ENCODE results near the gene MED26. TPM values are rescaled to one million over a fixed set of nuclear protein-coding genes. Genes with fewer than 3 reads are reported as not detected.
"Not testable (repeated sequence)": the region's sequence is repeated elsewhere in the genome, so short reads cannot be mapped to it uniquely, and the experiment has no call there.

MED26 gene
- total and polyA plus RNA-seq, 2 of the 13 experiments (the other 11 are each of a cell fraction or from before 2014, with no cell fraction given): 3.5 to 3.8 TPM

DNA sequence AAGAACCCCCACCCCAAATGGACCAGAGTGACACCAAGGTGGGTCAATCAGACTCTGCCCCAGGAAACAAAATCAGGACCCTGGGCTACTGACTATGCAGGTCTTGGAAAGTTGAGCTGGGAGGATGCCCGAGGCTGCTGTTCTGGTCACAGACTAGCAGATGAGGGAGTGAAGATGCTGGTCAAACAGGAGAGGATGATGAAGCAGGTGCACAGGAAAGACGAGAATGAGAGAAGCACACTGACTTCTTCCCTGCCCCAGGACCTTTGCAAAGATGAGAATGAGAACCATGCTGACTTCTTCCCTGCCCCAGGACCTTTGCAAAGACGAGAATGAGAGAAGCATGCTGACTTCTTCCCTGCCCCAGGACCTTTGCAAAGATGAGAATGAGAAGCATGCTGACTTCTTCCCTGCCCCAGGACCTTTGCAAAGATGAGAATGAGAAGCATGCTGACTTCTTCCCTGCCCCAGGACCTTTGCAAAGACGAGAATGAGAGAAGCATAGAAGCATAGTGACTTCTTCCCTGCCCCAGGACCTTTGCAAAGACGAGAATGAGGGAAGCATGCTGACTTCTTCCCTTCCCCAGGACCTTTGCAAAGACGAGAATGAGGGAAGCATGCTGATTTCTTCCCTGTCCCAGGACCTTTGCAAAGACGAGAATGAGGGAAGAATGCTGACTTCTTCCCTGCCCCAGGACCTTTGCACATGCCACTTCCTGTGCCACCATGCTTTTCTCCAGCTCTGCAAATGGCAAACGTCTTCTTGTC, 23.6 kb upstream of the MED26 start:
- POLR2A ChIA-PET; intact Hi-C loops (cut with micrococcal nuclease; ENCODE audit: unreplicated experiment); H3K4me3 ChIP-seq (replicated peaks in 1 of 3; ENCODE audit: insufficient read depth in 1 of 3, low read depth in 2 of 3, low read length in 3 of 3); H3K4me2 ChIP-seq (ENCODE audit: low read depth, low read length); H3K9ac ChIP-seq (ENCODE audit: insufficient read depth, low read depth, low read length); H3K27ac ChIP-seq (ENCODE audit: extremely low read length, insufficient read depth, low read length); H3K4me1 ChIP-seq (ENCODE audit: insufficient read depth, low read length); H3K9me3 ChIP-seq (ENCODE audit: low read length); in situ Hi-C loops (cut with HindIII; ENCODE audit: extremely low pct_ligation_motif_present, low pct_unique_long_range_greater_than_20kb); CTCF ChIA-PET (ENCODE audit: low intra/inter-chr PET ratio, low total read pairs); ATAC-seq; FAIRE-seq; H4K20me1 ChIP-seq (ENCODE audit: insufficient read depth, low read length); H3K79me2 ChIP-seq (ENCODE audit: insufficient read depth, low read length); H3K27me3 ChIP-seq (ENCODE audit: control insufficient read depth in 1 of 2, insufficient read depth in 2 of 2, low read length in 2 of 2); BruUV-seq (replicated peaks); H2AFZ ChIP-seq (ENCODE audit: low read length); DNase-seq (ENCODE audit: low spot score): not testable (repeated sequence)
- WGBS (ENCODE audit: low lambda C conversion rate): 97% methylated on average over 8 of the region's 8 CpGs
- TF ChIP-seq ZMYM3 (CRISPR knock-in tag; IDR thresholded peaks at IDR 0.05) (peak; percentile 79), RBFOX2 (IDR thresholded peaks at IDR 0.05; ENCODE audit: low read depth, low read length) (peak; percentile 34; the same call in 1 of the 2 replicates)
- H3K36me3 ChIP-seq (replicated peaks in 1 of 2; ENCODE audit: control insufficient read depth in 1 of 2, insufficient read depth in 2 of 2, low read length in 2 of 2): peaks cover 25 to 52% of the 10 kb centered on the region in 2 experiments

DNA sequence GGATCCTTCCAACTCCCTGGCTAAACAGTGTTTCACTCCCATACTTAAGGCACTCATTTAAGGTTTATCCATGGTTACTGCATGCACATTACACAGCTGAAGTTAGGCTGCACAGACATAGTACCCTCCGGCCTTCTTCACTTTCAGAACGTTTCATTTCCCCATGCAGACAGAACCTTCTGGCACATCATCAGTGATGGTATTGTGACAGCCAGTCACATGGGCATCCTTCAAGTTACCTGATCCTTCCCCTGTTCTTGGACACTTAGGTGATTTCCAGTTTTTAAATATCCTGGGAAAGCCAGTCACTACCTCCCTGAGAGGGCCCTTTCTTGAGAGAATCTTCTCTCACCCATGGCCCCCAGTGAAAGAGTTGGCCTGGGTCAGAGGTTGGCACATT, 22.8 kb upstream of the MED26 start:
- Histone ChIP-seq H3K36me3 (replicated peaks in 1 of 2; ENCODE audit: control insufficient read depth in 1 of 2, insufficient read depth in 2 of 2, low read length in 2 of 2) (peaks cover 24 to 53% of the 10 kb centered on the region in 2 experiments), H3K79me2 (ENCODE audit: insufficient read depth, low read length) (peaks cover 3% of the 10 kb centered on the region)
- CTCF ChIA-PET (ENCODE audit: low intra/inter-chr PET ratio, low total read pairs): no interaction called here

More for the DNA sequence above, 22.8 kb upstream of the MED26 start:
- H3K9me3 ChIP-seq (ENCODE audit: low read length): no peaks in the 10 kb centered on the region
- ATAC-seq (no peak), DNase-seq (ENCODE audit: low spot score) (no peak), FAIRE-seq (no peak)
- H3K27ac ChIP-seq (ENCODE audit: extremely low read length, insufficient read depth, low read length): no peak overlapping the region
- no peak overlapping the region for H3K9ac ChIP-seq (ENCODE audit: insufficient read depth, low read depth, low read length)
- H3K4me3 ChIP-seq (replicated peaks in 1 of 3; ENCODE audit: insufficient read depth in 1 of 3, low read depth in 2 of 3, low read length in 3 of 3): no peak overlapping the region
- in situ Hi-C loops (cut with HindIII; ENCODE audit: extremely low pct_ligation_motif_present, low pct_unique_long_range_greater_than_20kb): no loop called here
- H4K20me1 ChIP-seq (ENCODE audit: insufficient read depth, low read length): no peaks in the 10 kb centered on the region
- no peaks in the 10 kb centered on the region for H3K4me1 ChIP-seq (ENCODE audit: insufficient read depth, low read length)
- WGBS (ENCODE audit: low lambda C conversion rate): 82% methylated on average over 2 of the region's 2 CpGs
- H3K4me2 ChIP-seq (ENCODE audit: low read depth, low read length): no peak overlapping the region
- intact Hi-C loops (cut with micrococcal nuclease; ENCODE audit: unreplicated experiment): no loop called here
- POLR2A ChIA-PET: no interaction called here
- H3K27me3 ChIP-seq (ENCODE audit: control insufficient read depth in 1 of 2, insufficient read depth in 2 of 2, low read length in 2 of 2): no peaks in the 10 kb centered on the region
- TF ChIP-seq RBM22 (optimal IDR thresholded peaks at IDR 0.05; ENCODE audit: low read length) (peak; percentile 10), JUN (CRISPR knock-in tag; IDR thresholded peaks at IDR 0.05) (no peak)
- BruUV-seq (replicated peaks): no TSS peak
- H2AFZ ChIP-seq (ENCODE audit: low read length): no peak overlapping the region
